H1 (cell line): Measurements from ENCODE around the gene PLEKHG3. TPM values are rescaled to one million over a fixed set of nuclear protein-coding genes. Genes with fewer than 3 reads are reported as not detected.

Source experiments
- CTCF ChIA-PET: fragments of 300-600 bp; sonication (Branson Sonifier 250); formaldehyde crosslinking; loops from one replicate; lab custom pipeline; 2021; ENCODE audit not compliant: partially characterized antibody; lab: Charles Lee
- POLR2A ChIA-PET: fragments of 300-600 bp; sonication (Branson Sonifier 250); formaldehyde crosslinking; loops from one replicate; lab custom pipeline; 2021; ENCODE audit warnings: inconsistent platforms; ENCODE audit not compliant: partially characterized antibody; lab: Charles Lee
- DNase-seq, 2 experiments: peaks; one replicate each; pipeline versions ENCODE4 v3.0.0 to v3.0.0-alpha.2; 2010 to 2022; ENCODE audit warnings: low spot score in 2 of 2, low read depth in 1 of 2, mixed read lengths in 1 of 2
- FAIRE-seq: peaks from 2 replicates; lab custom pipeline; 2011; peaks lifted over from hg19 to GRCh38; lab: Jason Lieb, UNC
- H2AFZ ChIP-seq: 2 replicates; pipeline ENCODE4 v1.8.1; 2012; ENCODE audit warnings: low read length, inconsistent platforms
- H2AK5ac ChIP-seq: 2 replicates; pipeline ENCODE4 v1.6.1; 2013; ENCODE audit warnings: low read depth, low read length
- H2BK120ac ChIP-seq: replicated peaks from 2 replicates; pipeline ENCODE3; 2013; ENCODE audit warnings: low read depth, low read length, inconsistent platforms
- H2BK12ac ChIP-seq: 2 replicates; pipeline ENCODE4 v1.6.1; 2013; ENCODE audit warnings: low read depth, low read length
- H2BK15ac ChIP-seq: 2 replicates; pipeline ENCODE4 v1.6.1; 2013; ENCODE audit warnings: low read length
- H2BK20ac ChIP-seq: 2 replicates; pipeline ENCODE4 v1.6.1; 2013; ENCODE audit warnings: low read length
- H2BK5ac ChIP-seq: 2 replicates; pipeline ENCODE4 v1.6.1; 2013; ENCODE audit warnings: low read depth, low read length
- H3K14ac ChIP-seq: 2 replicates; pipeline ENCODE4 v1.6.1; 2013; ENCODE audit warnings: inconsistent platforms; ENCODE audit not compliant: insufficient read length
- H3K18ac ChIP-seq: 2 replicates; pipeline ENCODE4 v1.6.1; 2013; ENCODE audit warnings: low read length; ENCODE audit errors: extremely low read depth
- H3K23ac ChIP-seq: 2 replicates; pipeline ENCODE4 v1.6.1; 2013; ENCODE audit warnings: inconsistent platforms; ENCODE audit not compliant: insufficient read length
- H3K23me2 ChIP-seq: 2 replicates; pipeline ENCODE4 v1.6.1; 2013; ENCODE audit warnings: low read depth, low read length
- H3K27ac ChIP-seq: 2 replicates; pipeline ENCODE4 v1.6.1; 2011; ENCODE audit warnings: low read depth, low read length, inconsistent platforms
- H3K27me3 ChIP-seq, 4 experiments: replicated peaks in 1 of 4; 1 replicate in 1 of 4; 2 replicates in 3 of 4; pipeline versions ENCODE4 v1.6.1 to v1.8.1; 2011 to 2013; ENCODE audit warnings: low read length in 3 of 4, mild to moderate bottlenecking in 3 of 4, inconsistent platforms in 2 of 4, mixed read lengths in 2 of 4, moderate library complexity in 1 of 4; ENCODE audit not compliant: control insufficient read depth in 3 of 4, insufficient read depth in 3 of 4; ENCODE audit errors: extremely low read depth in 1 of 4
- H3K36me3 ChIP-seq, 4 experiments: 2 replicates each; pipeline versions ENCODE4 v1.6.1 to v1.8.1; 2011 to 2013; ENCODE audit warnings: mild to moderate bottlenecking in 4 of 4, low read length in 3 of 4, moderate library complexity in 2 of 4, control low read depth in 1 of 4, inconsistent platforms in 1 of 4; ENCODE audit not compliant: insufficient read depth in 4 of 4, control insufficient read depth in 2 of 4
- H3K4ac ChIP-seq: replicated peaks from 2 replicates; pipeline ENCODE3; 2013; ENCODE audit warnings: low read length, low read depth, mixed read lengths, inconsistent platforms; ENCODE audit not compliant: insufficient read length
- H3K4me1 ChIP-seq, 4 experiments: replicated peaks in 1 of 4; 1 replicate in 1 of 4; 2 replicates in 3 of 4; pipeline versions ENCODE4 v1.6.1 to v1.8.1; 2011 to 2013; ENCODE audit warnings: low read length in 3 of 4, inconsistent platforms in 2 of 4, mixed read lengths in 1 of 4; ENCODE audit not compliant: insufficient read depth in 4 of 4, control insufficient read depth in 3 of 4
- H3K4me2 ChIP-seq, 2 experiments: 2 replicates each; pipeline versions ENCODE4 v1.6.1 to v1.8.1; 2011 to 2013; ENCODE audit warnings: low read depth in 2 of 2, low read length in 2 of 2, control low read depth in 1 of 2, inconsistent platforms in 1 of 2, mild to moderate bottlenecking in 1 of 2; ENCODE audit not compliant: insufficient read depth in 1 of 2
- H3K4me3 ChIP-seq, 4 experiments: fragments of 200-600, 300-600 bp in 1 of 4; sonication (generic), shearing (Covaris generic), sonication (Bioruptor Twin) in 1 of 4; 2 replicates each; pipeline versions ENCODE4 v1.5.1 to v1.8.1; 2011 to 2016; ENCODE audit warnings: low read length in 4 of 4, low read depth in 3 of 4, control low read depth in 2 of 4, inconsistent platforms in 2 of 4, mild to moderate bottlenecking in 2 of 4, mixed read lengths in 1 of 4, moderate library complexity in 1 of 4; ENCODE audit not compliant: insufficient read depth in 2 of 4; ENCODE audit errors: extremely low read depth in 1 of 4
- H3K56ac ChIP-seq: replicated peaks from 2 replicates; pipeline ENCODE3; 2013; ENCODE audit warnings: low read depth, mild to moderate bottlenecking, mixed read lengths, low read length, inconsistent platforms; ENCODE audit not compliant: insufficient read length
- H3K79me1 ChIP-seq: 2 replicates; pipeline ENCODE4 v1.6.1; 2013; ENCODE audit warnings: low read depth, low read length, control low read depth
- H3K79me2 ChIP-seq, 2 experiments: 2 replicates each; pipeline versions ENCODE4 v1.6.1 to v1.8.1; 2012 to 2013; ENCODE audit warnings: low read length in 2 of 2, mild to moderate bottlenecking in 2 of 2, inconsistent platforms in 1 of 2; ENCODE audit not compliant: insufficient read depth in 2 of 2, control insufficient read depth in 1 of 2
- H3K9ac ChIP-seq, 4 experiments: replicated peaks in 1 of 4; 1 replicate in 1 of 4; 2 replicates in 3 of 4; pipeline versions ENCODE4 v1.6.1 to v1.8.1; 2011 to 2013; ENCODE audit warnings: low read depth in 3 of 4, low read length in 3 of 4, control low read depth in 2 of 4, mild to moderate bottlenecking in 2 of 4, moderate library complexity in 2 of 4, inconsistent platforms in 1 of 4; ENCODE audit errors: extremely low read depth in 1 of 4
- H3K9me3 ChIP-seq, 2 experiments: 2 replicates each; pipeline versions ENCODE4 v1.6.1 to v1.8.1; 2012 to 2013; ENCODE audit warnings: mild to moderate bottlenecking in 2 of 2, moderate library complexity in 2 of 2, control low read depth in 1 of 2, inconsistent platforms in 1 of 2, low read depth in 1 of 2, low read length in 1 of 2, mixed read lengths in 1 of 2; ENCODE audit not compliant: insufficient read depth in 2 of 2
- H4K20me1 ChIP-seq, 2 experiments: replicated peaks in 1 of 2; 2 replicates each; pipeline versions ENCODE3 to v1.8.1; 2011 to 2013; ENCODE audit warnings: inconsistent platforms in 2 of 2, low read length in 2 of 2, mild to moderate bottlenecking in 1 of 2; ENCODE audit not compliant: insufficient read depth in 2 of 2, control insufficient read depth in 1 of 2
- H4K5ac ChIP-seq: 2 replicates; pipeline ENCODE4 v1.6.1; 2013; ENCODE audit warnings: low read length, low read depth, mixed read lengths, inconsistent platforms; ENCODE audit not compliant: insufficient read length
- H4K8ac ChIP-seq: 2 replicates; pipeline ENCODE4 v1.8.0; 2013; ENCODE audit warnings: mild to moderate bottlenecking, moderate library complexity, low read length, inconsistent platforms; ENCODE audit not compliant: insufficient read depth; ENCODE audit errors: extremely low read depth
- H4K91ac ChIP-seq: replicated peaks from 2 replicates; pipeline ENCODE3; 2013; ENCODE audit warnings: low read length, mixed read lengths, inconsistent platforms; ENCODE audit not compliant: insufficient read length
- CBX8 ChIP-seq: fragments of 300-800, 300-1000 bp; sonication (generic); IDR thresholded peaks from 2 replicates; pipeline ENCODE4 v1.7.1; 2016; ENCODE audit warnings: low read depth, low read length, borderline replicate concordance
- CEBPB ChIP-seq: IDR thresholded peaks from 2 replicates; pipeline ENCODE4 v1.6.1; 2012; ENCODE audit warnings: low read depth, low read length
- GTF2F1 ChIP-seq: IDR thresholded peaks from 2 replicates; pipeline ENCODE4 v1.6.1; 2012; ENCODE audit warnings: low read depth, low read length, improper control_type of control experiment, borderline replicate concordance
- HDAC6 ChIP-seq: IDR thresholded peaks from one replicate; pipeline ENCODE4 v1.7.1; 2012; ENCODE audit warnings: low read depth, mild to moderate bottlenecking, inconsistent platforms, low read length, moderate library complexity
- RFX5 ChIP-seq: IDR thresholded peaks from 2 replicates; pipeline ENCODE4 v1.6.1; 2011; ENCODE audit warnings: low read depth, low read length, improper control_type of control experiment, borderline replicate concordance
- WGBS, 2 experiments: shearing (Covaris generic) in 1 of 2; methylation state at CpG; one replicate each; pipeline versions ENCODE4 v1.1.6 to v1.1.7; 2013 to 2015; ENCODE audit warnings: low lambda C conversion rate in 2 of 2, mixed read lengths in 2 of 2, inconsistent platforms in 1 of 2, low coverage in 1 of 2, missing lambda C conversion rate in 1 of 2; ENCODE audit not compliant: insufficient replicate concordance in 2 of 2, insufficient coverage in 1 of 2, insufficient read length in 1 of 2; ENCODE audit errors: extremely low coverage in 1 of 2, missing lambda C conversion rate in 1 of 2; 5-methylcytosine and 5-hydroxymethylcytosine counted together
- polyA plus RNA-seq, 7 experiments: library from polyadenylated mRNA; depleted of rRNA in 3 of 7; stranded (reverse) in 5 of 7; unstranded in 2 of 7; fragments of >200 nt in 5 of 7; fragments of 200-250 nt in 2 of 7; gene quantifications; 1 replicate in 5 of 7; 2 replicates in 1 of 7; 4 replicates in 1 of 7; pipeline versions ENCODE4 v1.2.1 to v1.2.3, GENCODE V29; 2011 to 2013; ENCODE audit warnings: missing spikeins in 2 of 7, mixed read lengths in 2 of 7
- total RNA-seq: library from RNA; stranded (reverse); fragmentation: NEBNext Ultra II Directional; extraction: Animal tissue kit (Norgen Biotek cat#: 25700); gene quantifications from 2 replicates; pipeline ENCODE4 v1.2.1, GENCODE V29; 2021
- TF ChIP-seq, protein P1 (sequence below): IDR thresholded peaks from 2 replicates; pipeline ENCODE4 v1.6.1; 2011; ENCODE audit warnings: low read depth, mild to moderate bottlenecking, low read length; ENCODE audit not compliant: insufficient read depth
- TF ChIP-seq, protein P2 (sequence below): IDR thresholded peaks from 2 replicates; pipeline ENCODE4 v1.6.1; 2012; ENCODE audit warnings: inconsistent platforms

PLEKHG3 gene
- total and polyA plus RNA-seq, 2 of the 8 experiments (the other 6 are each of a cell fraction or from before 2014, with no cell fraction given): 43.4 to 90.6 TPM

DNA sequence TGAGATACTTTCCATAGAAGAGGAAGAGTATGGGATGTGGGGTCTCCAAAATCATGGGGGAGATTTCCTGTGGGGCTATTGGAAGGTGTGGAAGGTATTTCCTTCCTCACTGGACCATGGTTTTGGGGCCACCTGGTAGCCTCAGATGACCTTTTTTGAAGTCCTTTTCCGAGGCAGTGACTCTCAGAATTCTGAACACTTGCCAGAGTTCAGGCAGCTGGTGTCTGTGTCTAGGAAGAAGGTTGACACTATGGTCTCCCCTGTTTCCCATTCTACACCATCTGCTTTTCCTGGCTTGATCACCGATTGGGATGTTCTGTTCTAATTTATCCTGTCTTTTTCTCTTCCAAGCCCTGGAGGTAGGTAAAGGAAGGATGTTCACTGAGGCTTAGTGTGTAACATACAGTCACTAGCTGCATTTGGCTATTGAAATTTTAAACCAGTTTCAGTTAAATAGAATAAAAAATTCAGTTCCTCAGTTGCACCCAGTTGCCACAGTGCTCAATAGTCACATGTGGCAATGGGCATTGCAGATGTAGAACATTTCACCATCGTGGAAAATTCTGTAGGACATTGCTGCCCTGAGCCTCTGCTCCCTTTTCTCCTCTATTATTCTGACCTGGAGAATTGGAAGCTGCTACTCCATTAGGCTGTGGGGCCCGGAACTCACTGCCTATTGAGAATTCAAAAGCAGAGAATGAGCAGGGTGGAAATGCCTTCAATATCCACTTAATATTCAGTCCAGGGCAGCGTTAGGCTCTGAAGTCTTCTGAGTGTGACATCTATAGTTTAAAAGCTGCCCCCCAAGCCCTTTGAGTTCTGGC, 11.0 kb upstream of the PLEKHG3 start:
- no peak overlapping the region for H2BK15ac ChIP-seq
- H3K56ac ChIP-seq: no peak overlapping the region
- no peaks in the 10 kb centered on the region for H3K23me2 ChIP-seq
- no peak overlapping the region for H4K5ac ChIP-seq
- H4K8ac ChIP-seq: no peak overlapping the region
- H3K4me3 ChIP-seq: no peak overlapping the region
- H3K79me2 ChIP-seq: no peaks in the 10 kb centered on the region
- H2BK5ac ChIP-seq: no peak overlapping the region
- ChIA-PET CTCF (interaction anchor here (0.6 to 2.9 kb wide), 7 partner anchors 12 to 288 kb away, joined by 3 to 9 read pairs (median 4); no protein-coding TSS in a partner anchor), POLR2A (interaction anchor here (1.3 kb wide), 1 partner anchor 11 kb away, joined by 3 read pairs; no protein-coding TSS in a partner anchor)
- no peak overlapping the region for H2BK120ac ChIP-seq
- no peak overlapping the region for H2AK5ac ChIP-seq
- H4K91ac ChIP-seq: no peak overlapping the region
- no peak overlapping the region for H2AFZ ChIP-seq
- H3K4ac ChIP-seq: no peak overlapping the region
- peaks cover 0 to 5% (median 3%) of the 10 kb centered on the region in 4 experiments; a peak in 4 of 7 replicates for H3K27me3 ChIP-seq
- FAIRE-seq (no peak), DNase-seq (no peak)
- H3K18ac ChIP-seq: no peak overlapping the region
- 86% methylated on average over 5 of the region's 5 CpGs; no CpG with 5 or more reads in 1 of the 2 experiments for WGBS, 2 experiments
- no peaks in the 10 kb centered on the region for H4K20me1 ChIP-seq
- H3K79me1 ChIP-seq: no peaks in the 10 kb centered on the region
- H3K9me3 ChIP-seq: no peaks in the 10 kb centered on the region
- no peak overlapping the region for H2BK20ac ChIP-seq
- peaks cover 0 to 8% (median 4%) of the 10 kb centered on the region in 4 experiments; a peak in 5 of 7 replicates for H3K4me1 ChIP-seq
- no peak overlapping the region for H3K9ac ChIP-seq
- no peak overlapping the region for H3K27ac ChIP-seq
- H2BK12ac ChIP-seq: no peak overlapping the region
- no peak overlapping the region for H3K23ac ChIP-seq
- H3K36me3 ChIP-seq: no peaks in the 10 kb centered on the region
- no peak overlapping the region for H3K14ac ChIP-seq
- H3K4me2 ChIP-seq: no peak overlapping the region
- TF ChIP-seq GTF2F1 (no peak), CBX8 (no peak), RFX5 (no peak), CEBPB (no peak), HDAC6 (no peak)
- TF ChIP-seq, protein P1, sequence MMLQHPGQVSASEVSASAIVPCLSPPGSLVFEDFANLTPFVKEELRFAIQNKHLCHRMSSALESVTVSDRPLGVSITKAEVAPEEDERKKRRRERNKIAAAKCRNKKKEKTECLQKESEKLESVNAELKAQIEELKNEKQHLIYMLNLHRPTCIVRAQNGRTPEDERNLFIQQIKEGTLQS: no peak
- TF ChIP-seq, protein P2, sequence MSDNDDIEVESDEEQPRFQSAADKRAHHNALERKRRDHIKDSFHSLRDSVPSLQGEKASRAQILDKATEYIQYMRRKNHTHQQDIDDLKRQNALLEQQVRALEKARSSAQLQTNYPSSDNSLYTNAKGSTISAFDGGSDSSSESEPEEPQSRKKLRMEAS: no peak
